Fibroblast of the conjunctiva (primary cell): ENCODE results near the gene EPG5.
"Not testable (repeated sequence)": the region's sequence is repeated elsewhere in the genome, so short reads cannot be mapped to it uniquely, and the experiment has no call there.

Experiments used
- DNase-seq: peaks from one replicate; pipeline ENCODE4 v3.0.0-alpha.2; 2010; ENCODE audit warnings: low read depth

The EPG5 gene

GRCh38 chr18:45967007-45967706 lies at the start of gene EPG5:
TSS of gene EPG5 (minus strand) at chr18:45967329. CDS start at chr18:45967239, 90 bp downstream.
- DNase-seq = peak; percentile 85

- DNase-seq = no peak
Observed at GRCh38 chr18:46013484-46014189, 46.5 kb upstream of the EPG5 start.

- DNase-seq = no peak
Observed at GRCh38 chr18:46010676-46011075, 43.5 kb upstream of the EPG5 start.

- no peak for DNase-seq
Observed at GRCh38 chr18:46010050-46010449, 42.9 kb upstream of the EPG5 start.

GRCh38 chr18:46009125-46009840 lies 42.2 kb upstream of the EPG5 start:
- no peak for DNase-seq

GRCh38 chr18:46008531-46008930 lies 41.4 kb upstream of the EPG5 start:
- DNase-seq = no peak

- DNase-seq = no peak
Observed at GRCh38 chr18:46007165-46007564, 40.0 kb upstream of the EPG5 start.

GRCh38 chr18:46002934-46003333 lies 35.8 kb upstream of the EPG5 start:
- no peak for DNase-seq

GRCh38 chr18:46001892-46002291 lies 34.8 kb upstream of the EPG5 start:
- DNase-seq = no peak

GRCh38 chr18:46001074-46001473 lies 33.9 kb upstream of the EPG5 start:
- no peak for DNase-seq

- DNase-seq = no peak
Observed at GRCh38 chr18:45999536-45999935, 32.4 kb upstream of the EPG5 start.

GRCh38 chr18:45998244-45998643 lies 31.1 kb upstream of the EPG5 start:
- no peak for DNase-seq

- DNase-seq = no peak
Observed at GRCh38 chr18:45997700-45998151, 30.6 kb upstream of the EPG5 start.

- no peak for DNase-seq
Observed at GRCh38 chr18:45995461-45995860, 28.3 kb upstream of the EPG5 start.

- peak; percentile 21 for DNase-seq
Observed at GRCh38 chr18:45993438-45993837, 26.3 kb upstream of the EPG5 start.

- not testable (repeated sequence) for DNase-seq
Observed at GRCh38 chr18:45992527-45992926, 25.4 kb upstream of the EPG5 start.

- no peak for DNase-seq
Observed at GRCh38 chr18:45991788-45992187, 24.7 kb upstream of the EPG5 start.

GRCh38 chr18:45984546-45985235 lies 17.6 kb upstream of the EPG5 start:
- no peak for DNase-seq

GRCh38 chr18:45981821-45982220 lies 14.7 kb upstream of the EPG5 start:
- no peak for DNase-seq

- DNase-seq = no peak
Observed at GRCh38 chr18:45980229-45980628, 13.1 kb upstream of the EPG5 start.

GRCh38 chr18:45978084-45978483 lies 11.0 kb upstream of the EPG5 start:
- no peak for DNase-seq

- DNase-seq = no peak
Observed at GRCh38 chr18:45976974-45977373, 9.8 kb upstream of the EPG5 start.
